SK-N-MC (cell line): ENCODE results near the gene INPP4B.

Source experiments
- EZH2 ChIP-seq: fragments of 200-600 bp; sonication (generic); IDR thresholded peaks from one replicate; pipeline ENCODE4 v1.6.1; 2017; ENCODE audit warnings: antibody characterized with exemption
- POLR2AphosphoS5 ChIP-seq: IDR thresholded peaks from 2 replicates; pipeline ENCODE4 v1.6.1; 2012; ENCODE audit warnings: mild to moderate bottlenecking, low read depth, low read length, borderline replicate concordance

DNA sequence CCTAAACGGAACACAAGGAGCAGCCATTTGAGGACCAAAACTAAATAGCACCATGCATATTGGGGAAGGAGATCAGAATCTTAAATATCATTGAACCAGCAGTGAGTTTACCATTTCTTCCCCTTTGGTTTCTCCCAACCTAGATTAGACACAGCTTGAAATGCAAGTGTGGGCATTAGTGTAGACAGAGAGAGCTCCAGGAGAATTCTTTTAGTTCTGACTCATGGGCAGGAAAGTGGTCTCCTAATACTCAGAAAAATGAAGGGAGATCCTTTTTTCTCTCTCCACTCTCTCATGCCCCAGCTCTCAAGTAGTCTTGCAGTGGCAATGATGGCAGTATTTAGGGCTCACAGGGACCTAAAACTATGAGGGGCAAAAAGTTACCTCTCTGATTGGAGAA is 567.9 kb downstream of the INPP4B start:
- no peak for TF ChIP-seq POLR2AphosphoS5
- TF ChIP-seq EZH2 = no peak
